GM18870 (cell line): ENCODE measurements around the gene CAMK2D.

Experiments used
- ATAC-seq: cut with Tn5 transposase; IDR thresholded peaks from one replicate; pipeline ENCODE4 v1.9.1; 2021; ENCODE audit warnings: moderate library complexity; ENCODE audit not compliant: unreplicated experiment

The CAMK2D gene

GRCh38 chr4:113534711-113535110 is 226.8 kb downstream of the CAMK2D start:
- no peak for ATAC-seq

- no peak for ATAC-seq
These were observed 230.0 kb downstream of the CAMK2D start for GRCh38 chr4:113531572-113531971.

- ATAC-seq: no peak
These were observed 233.1 kb downstream of the CAMK2D start for GRCh38 chr4:113528395-113528794.

- ATAC-seq: no peak
These were observed 236.0 kb downstream of the CAMK2D start for GRCh38 chr4:113525521-113525920.

GRCh38 chr4:113524505-113525186 is 236.9 kb downstream of the CAMK2D start:
- ATAC-seq: peak; percentile 20

GRCh38 chr4:113524096-113524495 is 237.4 kb downstream of the CAMK2D start:
- ATAC-seq: peak; percentile 96

GRCh38 chr4:113522433-113522832 is 239.1 kb downstream of the CAMK2D start:
- ATAC-seq: no peak

GRCh38 chr4:113513382-113513781 is 248.2 kb downstream of the CAMK2D start:
- ATAC-seq: no peak

- no peak for ATAC-seq
These were observed 248.7 kb downstream of the CAMK2D start for GRCh38 chr4:113512880-113513279.

GRCh38 chr4:113511944-113512343 is 249.6 kb downstream of the CAMK2D start:
- no peak for ATAC-seq

GRCh38 chr4:113509851-113510250 is 251.7 kb downstream of the CAMK2D start:
- ATAC-seq: no peak

GRCh38 chr4:113505044-113505443 is 256.5 kb downstream of the CAMK2D start:
- no peak for ATAC-seq

- no peak for ATAC-seq
These were observed 257.1 kb downstream of the CAMK2D start for GRCh38 chr4:113504422-113504821.

GRCh38 chr4:113503691-113504090 is 257.8 kb downstream of the CAMK2D start:
- ATAC-seq: no peak

- no peak for ATAC-seq
These were observed 258.6 kb downstream of the CAMK2D start for GRCh38 chr4:113502906-113503305.

GRCh38 chr4:113502476-113502875 is 259.1 kb downstream of the CAMK2D start:
- ATAC-seq: no peak

- ATAC-seq: no peak
These were observed 261.1 kb downstream of the CAMK2D start for GRCh38 chr4:113500424-113500823.

GRCh38 chr4:113499696-113500095 is 261.8 kb downstream of the CAMK2D start:
- no peak for ATAC-seq

GRCh38 chr4:113499166-113499565 is 262.4 kb downstream of the CAMK2D start:
- ATAC-seq: no peak

- no peak for ATAC-seq
These were observed 264.2 kb downstream of the CAMK2D start for GRCh38 chr4:113497154-113497884.

GRCh38 chr4:113496698-113497097 is 264.8 kb downstream of the CAMK2D start:
- ATAC-seq: no peak

- ATAC-seq: no peak
These were observed 265.7 kb downstream of the CAMK2D start for GRCh38 chr4:113495790-113496189.
